HG02870 (cell line): Measurements from ENCODE around the gene GSG1L.
"Not testable (repeated sequence)": the region's sequence is repeated elsewhere in the genome, so short reads cannot be mapped to it uniquely, and the experiment has no call there.

ENCODE experiments used
- ATAC-seq: cut with Tn5 transposase; IDR thresholded peaks from one replicate; pipeline ENCODE4 v1.9.1; 2021; ENCODE audit warnings: mild to moderate bottlenecking, moderate library complexity; ENCODE audit not compliant: unreplicated experiment

GSG1L gene

DNA sequence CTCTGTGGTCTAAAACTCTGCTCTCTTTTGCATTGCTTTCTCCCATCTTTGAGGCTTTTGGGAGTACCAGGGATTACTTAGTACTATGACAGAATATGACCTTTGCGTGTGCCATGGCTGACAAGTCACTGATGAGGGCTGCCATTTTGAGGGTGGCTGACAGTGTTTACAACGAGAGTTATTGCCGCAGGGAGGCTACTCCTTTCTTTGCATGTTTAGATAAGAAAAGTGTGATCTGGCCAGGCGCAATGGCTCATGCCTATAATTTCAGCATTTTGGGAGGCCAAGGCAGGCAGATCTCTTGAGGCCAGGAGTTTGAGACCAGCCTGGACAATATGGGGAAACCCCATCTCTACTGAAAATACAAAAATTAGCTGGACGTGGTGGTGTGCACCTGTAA lies 77.5 kb downstream of the GSG1L start:
- no peak for ATAC-seq

DNA sequence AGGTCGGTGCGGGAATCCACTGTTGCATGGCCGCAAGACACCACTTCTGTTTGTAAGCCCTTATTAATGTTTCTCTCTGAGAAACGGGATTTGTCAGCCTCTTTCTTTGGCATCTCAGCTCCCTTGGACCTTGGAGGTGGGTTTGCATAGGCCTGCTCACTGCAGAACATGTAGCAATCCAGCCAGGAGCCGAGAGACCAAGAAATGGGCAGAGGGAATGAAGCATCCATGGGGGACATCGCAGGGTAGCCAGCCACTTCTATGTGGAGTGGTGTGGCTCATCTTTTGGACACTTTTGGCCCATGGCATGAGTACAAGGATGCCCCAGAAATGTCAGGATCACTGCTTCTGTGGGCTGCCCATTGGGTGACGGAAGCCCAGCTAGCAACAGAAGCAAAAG lies 79.4 kb downstream of the GSG1L start:
- ATAC-seq = no peak

DNA sequence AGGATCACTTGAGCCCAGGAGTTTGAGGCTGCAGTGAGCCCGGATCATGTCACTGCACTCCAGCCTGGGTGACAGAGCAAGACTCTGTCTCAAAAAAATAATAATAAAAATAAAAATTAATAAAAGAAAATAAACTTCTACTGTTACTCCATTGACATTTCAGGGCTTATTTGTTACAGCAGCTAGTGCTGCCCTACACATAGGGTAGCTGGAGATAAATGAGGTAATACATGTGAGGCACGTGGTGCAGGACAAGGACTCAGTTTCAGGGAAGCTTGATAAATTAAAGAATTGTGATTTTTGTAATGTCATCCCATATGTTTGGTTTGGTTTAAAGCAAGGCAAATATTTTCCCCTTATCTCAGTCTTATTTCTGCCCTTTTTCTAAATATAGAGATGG lies 80.3 kb downstream of the GSG1L start:
- ATAC-seq = no peak

DNA sequence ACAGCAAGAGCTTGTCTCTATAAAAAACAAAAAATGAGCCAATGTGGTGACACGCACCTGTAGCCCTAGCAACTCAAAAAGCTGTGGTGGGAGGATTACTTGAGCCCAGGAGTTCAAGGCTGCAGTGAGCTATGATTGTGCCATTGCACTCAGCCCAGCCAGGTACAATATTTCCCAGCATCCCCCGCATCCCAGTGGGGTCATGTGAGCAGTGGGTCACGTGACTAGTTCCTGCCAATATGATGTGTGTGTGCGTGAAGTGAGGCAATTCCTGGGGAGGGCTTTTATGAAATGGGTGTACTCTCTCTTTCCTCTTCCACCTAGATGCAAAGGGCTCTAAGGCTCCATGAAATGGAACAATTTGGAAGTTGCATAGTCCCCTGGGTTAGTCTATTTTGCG lies 81.3 kb downstream of the GSG1L start:
- ATAC-seq = no peak

DNA sequence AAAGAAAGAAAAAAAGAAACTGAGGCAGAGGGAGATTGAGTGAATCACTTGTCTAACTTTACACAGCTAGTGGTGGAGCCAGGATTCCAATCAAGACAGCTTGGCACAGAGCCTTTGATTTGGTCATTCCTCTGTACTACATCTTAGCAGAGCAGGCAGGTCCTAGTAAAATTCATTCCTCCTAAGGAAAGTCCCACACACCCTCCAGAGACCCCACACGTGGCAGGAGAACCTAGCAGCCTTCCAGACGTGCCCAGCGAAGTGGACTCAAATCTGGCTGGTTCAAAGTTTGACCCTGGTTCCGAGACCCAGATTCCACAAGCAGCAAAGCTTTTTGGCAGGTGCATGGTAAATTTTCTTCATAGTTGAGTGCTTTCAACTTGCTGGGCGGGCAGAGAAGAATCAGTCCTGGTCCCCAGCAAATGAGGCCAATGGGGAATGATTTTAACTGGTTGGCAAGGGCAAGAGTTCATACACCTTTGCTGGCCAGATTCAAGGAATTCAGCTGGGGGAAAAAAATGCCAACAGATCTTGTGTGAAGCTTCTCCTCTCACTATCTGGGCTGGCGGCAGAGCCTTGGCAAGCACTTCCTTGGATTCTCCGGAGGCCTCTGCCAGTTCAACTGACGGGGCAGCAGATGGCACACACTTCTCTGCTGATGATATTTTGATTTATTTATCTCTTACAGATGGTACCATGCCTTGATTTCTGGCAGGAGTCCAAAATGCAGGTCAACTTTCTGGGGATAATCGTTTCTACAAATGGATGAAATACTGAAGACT lies 82.4 kb downstream of the GSG1L start:
- no peak for ATAC-seq

DNA sequence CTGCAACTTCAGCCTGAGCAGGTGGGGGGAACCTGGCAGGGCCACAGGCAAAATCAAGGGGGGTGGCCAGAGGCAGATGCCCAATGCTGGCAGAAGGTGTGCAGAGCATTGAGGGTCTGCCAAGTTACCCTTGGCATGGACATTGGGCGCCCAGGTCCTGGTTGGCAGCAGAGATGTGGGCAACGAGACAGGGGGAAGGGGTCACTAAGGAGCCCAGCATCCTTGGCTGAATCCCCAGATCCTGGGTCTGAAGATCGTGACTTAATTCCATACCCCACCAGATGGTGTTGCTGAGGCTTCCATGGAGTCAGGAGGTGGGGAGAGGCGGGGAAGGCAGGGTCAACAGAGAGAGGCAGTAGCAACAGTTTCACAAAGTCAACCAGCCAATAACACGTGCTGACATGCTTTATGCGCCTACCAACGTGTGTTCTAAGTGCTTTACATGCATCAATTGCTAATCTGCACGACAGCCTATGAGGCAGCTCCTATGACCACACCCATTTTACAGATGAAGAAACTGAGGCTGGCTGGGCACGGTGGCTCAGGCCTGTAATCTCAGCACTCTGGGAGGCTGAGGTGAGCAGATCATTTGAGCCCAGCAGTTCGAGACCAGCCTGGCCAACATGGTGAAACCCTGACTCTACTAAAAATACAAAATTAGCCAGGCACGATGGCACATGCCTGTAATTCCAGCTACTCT lies 83.3 kb downstream of the GSG1L start:
- ATAC-seq = no peak

DNA sequence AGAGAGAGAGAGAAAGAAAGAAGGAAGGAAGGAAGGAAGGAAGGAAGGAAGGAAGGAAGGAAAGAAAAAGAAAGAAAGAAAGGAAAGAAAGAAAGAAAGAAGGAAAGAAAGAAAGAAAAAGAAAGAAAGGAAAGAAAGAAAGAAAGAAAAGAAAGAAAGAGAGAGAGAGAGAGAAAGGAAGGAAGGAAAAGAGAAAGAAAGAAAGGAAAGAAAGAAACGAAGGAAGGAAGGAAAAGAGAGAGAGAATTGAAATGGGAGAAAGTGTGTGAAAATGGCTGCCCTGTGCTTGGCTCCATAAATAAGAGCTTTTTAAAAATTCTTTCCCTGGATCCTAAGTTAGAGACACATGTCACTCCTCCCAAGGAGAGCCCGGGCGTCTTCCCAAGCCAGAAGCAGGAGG lies 83.8 kb downstream of the GSG1L start:
- not testable (repeated sequence) for ATAC-seq

DNA sequence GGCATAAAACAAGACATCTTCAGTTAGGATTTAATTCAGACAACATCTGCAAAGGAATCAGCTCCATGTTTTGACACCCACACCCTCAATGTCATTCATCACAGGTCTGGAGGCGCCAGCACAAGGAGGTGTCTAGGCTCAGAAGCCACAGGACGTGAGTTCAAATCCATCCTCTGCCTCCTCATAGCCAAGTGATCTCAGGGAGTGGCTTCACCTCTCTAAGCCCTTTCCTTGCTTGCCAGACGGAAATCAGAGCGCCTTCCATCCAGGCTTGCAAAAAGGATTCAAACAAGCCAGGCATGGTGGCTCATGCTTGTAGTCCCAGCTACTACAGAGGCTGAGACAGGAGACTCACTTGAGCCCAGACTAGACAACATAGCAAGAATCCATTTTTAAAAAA lies 84.6 kb downstream of the GSG1L start:
- ATAC-seq = no peak

DNA sequence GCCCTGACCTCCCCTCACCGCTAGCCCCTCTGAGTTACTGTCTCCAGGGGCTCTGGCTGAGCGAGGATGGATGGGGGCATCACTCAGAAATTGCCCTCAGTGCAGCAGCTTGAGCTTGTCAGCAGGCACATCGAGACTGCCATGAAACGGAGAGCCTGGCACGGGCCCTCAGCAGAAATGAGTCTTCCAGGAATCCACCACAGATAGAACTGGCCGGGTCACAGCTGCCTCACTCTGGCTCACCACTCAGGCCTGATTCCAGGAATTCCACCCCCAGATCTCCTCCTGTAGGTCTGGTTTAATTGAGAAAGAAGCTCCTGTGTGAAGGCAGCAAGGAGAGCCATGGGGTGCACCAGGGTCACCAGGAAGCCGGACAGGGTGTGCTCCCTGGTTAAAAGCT lies 85.5 kb downstream of the GSG1L start:
- no peak for ATAC-seq

DNA sequence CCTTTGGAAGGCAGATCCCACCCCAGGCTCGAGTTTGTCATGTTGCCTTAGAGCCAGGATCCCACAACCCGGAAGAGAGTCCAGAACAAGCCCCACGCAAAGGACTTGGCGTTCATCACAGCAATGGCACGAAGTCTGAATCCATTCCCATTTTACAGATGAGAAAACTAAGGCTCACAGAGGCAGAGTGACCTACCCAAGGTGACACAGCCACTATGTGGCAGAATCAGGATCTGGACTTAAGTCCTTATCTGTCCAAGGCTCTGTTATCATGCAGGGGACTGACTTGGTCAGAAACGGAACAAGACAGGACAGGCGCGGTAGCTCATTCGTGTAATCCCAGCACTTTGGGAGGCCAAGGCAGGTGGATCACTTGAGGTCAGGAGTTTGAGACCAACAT lies 86.5 kb downstream of the GSG1L start:
- ATAC-seq = no peak

DNA sequence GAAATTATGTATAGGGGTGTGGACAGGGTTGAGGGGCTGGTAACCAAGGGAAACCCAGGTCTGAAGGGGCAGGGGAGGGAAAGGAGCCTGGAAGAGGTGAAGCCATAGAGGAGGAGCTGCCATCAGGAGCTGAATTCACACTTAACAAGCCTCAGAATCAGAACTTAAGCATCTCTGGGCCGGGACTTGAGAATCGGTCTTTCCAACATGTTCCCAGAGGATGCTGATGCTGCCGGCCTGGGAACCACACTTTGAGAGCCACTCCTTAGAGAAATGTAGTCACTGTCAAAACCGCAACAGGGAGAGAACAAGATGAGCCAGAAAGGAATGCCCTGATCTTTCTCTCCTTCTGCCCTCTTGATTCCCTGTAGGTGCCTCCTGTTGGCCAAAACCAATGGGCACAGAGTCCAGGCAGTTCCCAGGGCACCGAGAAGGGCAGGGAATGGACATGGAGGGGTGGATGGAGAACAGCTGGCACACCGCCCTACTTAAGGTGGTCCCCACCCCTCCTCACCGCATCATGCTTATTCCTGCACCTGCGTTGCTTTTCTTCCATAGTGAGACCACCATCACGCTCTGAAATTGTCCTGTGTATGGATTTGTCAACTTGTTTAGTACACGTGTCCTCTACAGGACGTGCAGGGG lies 88.5 kb downstream of the GSG1L start:
- no peak for ATAC-seq

DNA sequence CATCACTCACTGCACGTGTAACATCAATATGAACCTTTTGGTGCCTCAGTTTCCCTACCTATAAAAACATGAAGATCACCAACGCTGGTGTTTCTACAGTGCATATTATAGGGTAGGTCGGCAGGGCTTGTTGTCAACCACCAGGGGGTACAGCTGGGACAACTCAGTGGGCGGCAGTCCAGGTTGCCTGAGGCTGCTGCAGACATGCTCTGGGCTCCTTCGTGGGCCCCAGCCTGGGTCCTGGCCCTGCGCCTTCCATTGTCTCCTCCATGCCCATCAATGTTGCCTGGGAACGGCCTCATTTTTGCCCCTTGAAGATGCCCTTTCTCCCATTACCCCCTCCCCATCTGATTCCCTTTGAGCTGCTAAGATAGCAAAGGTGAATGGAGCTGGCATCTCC lies 89.8 kb downstream of the GSG1L start:
- ATAC-seq = no peak

DNA sequence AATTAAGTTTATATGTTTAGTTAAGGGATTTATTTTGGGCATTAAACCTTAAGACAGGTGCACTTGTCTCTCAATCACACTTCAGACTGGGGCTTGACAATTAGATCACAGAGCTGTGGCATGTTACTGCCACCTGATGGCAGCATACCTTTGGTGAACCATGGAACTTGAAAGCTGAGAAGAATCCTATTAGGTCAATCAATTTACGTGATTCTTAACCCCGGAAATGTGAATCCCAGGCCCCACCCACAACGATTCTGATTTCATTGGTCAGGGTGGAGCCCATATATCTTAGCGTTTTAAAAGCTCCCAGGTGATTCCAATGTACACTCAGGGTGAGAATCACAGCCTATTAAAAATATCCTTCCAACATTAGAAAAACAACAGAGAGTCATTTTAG lies 91.0 kb downstream of the GSG1L start:
- ATAC-seq = no peak

DNA sequence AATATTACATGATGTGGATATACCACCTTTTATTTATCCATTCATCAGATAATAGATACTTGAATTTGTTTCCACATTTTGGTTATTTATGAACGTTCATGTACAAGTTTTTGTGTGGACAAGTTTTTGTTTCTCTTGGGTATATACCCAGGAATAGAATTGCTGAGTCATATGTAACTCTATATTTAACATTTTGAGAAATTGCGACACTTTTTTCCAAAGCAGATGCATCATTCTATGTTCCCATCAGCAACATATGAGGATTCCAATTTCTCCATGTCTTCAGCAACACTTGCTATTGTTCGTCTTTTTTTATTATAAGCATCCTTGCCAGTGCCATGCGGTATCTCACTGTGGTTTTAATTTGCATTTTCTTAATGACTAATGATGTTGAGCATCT lies 93.9 kb downstream of the GSG1L start:
- ATAC-seq = no peak

DNA sequence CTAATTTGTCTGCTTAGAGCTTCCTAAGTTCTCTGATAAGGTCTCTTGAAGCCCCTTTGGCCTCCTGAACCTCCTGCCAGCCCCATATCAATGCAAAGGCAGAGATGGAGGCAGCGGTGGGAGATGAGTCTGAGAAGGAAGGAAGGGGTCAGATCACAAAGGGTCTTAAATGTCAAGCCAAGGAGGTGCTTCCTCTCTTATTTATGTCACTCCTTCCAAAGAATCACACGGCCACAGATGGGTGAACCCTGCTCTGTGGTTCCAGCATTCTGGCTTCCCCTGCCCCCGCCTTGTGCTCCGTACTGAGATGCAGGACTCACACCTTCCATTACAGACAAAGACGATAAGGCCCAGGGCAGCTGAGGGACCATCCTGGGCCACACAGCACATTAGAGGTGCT lies 96.3 kb downstream of the GSG1L start:
- ATAC-seq = no peak

DNA sequence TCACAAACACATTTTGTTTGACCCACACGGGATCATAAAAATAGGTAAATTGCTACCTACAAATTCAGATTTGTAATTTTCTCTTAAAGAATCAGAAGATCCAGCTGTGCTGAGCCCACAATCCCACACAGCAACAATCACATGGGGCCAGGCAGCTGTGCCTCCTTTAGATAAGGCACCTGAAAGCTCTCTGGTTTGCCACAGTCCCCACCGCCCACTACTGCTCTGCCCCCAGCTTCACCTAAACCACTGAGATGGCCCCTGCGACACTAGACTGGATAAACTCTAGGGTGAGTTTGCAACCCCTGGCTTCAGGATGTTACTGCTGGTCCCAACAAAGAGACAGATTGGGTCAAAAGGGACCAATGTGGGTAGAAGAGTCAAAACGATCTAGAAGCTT lies 96.8 kb downstream of the GSG1L start:
- ATAC-seq = no peak

DNA sequence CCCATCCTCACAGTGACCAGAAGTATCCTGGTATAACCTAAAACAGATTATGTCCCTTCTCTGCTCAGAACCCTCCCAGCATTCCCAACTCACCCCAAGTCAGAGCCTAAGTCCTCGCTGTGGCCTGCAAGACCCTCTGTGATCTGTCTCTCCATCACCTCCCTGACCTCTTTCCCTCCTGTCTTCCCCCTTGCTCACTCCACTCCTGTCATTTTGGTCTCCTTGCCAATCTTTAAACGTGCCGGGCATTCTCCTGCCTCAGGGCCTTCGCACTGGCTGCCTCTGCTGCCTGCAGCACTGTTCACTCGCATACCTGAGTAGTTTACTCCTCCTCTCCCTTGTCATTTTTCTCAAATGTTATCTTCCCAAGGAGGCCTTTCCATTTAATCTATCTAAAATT lies 97.7 kb downstream of the GSG1L start:
- ATAC-seq = no peak

DNA sequence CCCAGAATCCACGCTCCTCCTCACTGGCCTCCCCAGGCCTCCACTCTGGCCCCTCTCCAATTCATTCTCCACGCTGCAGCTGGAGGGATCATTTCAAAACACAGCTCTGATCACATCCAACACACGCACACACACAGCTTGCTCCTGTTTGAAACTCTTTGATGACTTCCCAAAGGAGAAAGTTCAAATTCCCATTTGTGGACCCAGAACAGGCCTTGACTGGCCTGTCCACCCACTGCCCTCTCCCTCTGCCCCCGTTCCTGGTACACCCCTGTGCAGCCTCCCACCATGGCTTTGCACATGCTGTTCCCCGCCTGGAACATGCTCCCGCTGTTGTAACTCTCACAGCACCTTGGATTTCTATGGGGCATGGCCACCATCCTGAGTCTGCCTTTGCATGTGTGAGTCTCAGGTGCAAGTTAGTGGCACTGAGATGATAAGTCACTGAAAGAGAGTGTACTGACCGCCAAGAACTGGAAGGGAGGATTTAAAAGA lies 100.0 kb downstream of the GSG1L start:
- ATAC-seq = no peak

DNA sequence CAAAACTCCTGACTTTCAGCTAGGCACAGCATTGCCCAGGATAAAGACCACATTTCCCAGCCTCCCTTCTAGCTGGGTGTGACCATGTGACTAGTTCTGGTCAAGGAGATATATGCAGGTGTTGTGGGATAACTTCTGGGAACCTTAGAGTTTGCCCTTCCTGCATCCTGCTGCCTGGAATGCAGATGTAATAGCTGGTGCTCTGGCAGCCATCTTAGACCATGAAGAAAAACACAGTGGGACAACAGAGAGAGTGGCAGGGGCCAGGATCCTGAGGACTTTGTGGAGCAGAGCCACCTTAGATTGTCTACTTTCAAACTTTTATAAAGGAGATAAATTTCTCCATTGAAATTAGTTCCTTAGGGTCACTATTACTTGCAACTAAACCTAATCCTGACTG lies 101.3 kb downstream of the GSG1L start:
- no peak for ATAC-seq

DNA sequence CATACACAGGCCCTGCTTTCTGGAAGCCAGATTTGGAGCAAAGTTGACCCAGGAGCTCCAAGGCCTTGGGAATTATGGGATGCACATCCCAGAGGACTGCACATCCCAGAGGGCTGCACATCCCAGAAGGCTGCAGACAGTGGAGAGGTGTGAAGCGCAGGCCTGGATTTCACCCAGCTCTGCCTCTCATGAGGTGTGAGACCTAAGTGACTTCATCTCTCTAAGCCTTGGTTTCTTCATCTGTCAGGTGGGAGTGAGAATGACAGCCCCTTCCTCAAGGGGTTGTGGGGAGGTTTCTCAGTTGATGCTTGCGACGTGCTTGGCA lies 102.3 kb downstream of the GSG1L start:
- no peak for ATAC-seq

DNA sequence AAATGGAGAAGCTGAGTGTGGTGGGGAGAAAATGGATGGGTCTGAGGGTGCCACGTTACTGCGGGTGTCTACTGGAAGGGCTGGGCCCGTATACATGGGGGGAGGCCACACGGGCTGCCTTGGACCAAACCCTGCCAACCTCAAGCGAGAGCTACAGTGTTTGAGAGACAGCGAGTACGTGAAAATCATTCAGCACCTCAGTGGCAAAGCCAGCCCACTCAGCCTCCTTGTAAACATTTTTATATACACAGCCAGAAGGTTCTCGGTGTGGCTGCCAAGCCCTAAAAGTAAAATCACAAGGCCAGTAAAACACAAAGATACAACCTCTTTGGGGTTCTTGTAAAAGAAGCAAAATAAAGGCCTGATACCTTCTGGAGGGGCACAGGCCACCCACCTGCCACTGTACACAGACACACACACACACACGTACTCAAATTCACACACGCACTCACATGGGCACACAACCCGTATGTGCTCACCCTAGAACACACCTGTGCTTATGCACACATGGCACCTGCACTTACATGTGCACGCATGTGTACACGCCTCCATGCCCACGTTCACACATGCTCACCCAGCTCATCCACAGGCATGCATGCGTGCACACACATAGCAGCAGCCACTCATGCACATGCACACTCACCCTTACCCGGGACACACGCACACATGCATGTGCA lies 102.8 kb downstream of the GSG1L start:
- ATAC-seq = no peak

DNA sequence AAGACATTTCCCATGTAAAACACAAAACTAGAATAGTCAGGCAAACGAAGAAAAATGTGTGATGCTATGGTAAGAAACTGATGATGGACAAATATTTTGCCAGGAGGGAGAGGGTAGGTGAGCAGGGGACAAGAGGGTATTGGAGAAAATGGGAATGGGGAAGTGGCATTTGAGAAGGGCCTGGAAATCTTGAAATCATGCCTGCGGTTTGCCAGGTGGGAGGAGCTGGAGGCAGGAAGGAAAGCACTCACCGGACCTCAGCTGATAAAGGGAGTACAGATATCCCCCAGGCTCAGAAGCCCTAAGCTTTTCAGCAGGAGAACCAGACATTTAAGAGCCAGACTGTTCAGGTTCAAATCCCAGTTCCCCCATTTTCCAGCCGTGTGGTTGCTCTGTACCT lies 103.6 kb downstream of the GSG1L start:
- no peak for ATAC-seq
